Ishikawa (cell line): ENCODE data around the gene FRMD5.

ENCODE experiments used
- CEBPB ChIP-seq: IDR thresholded peaks from 2 replicates; pipeline ENCODE4 v1.6.1; 2012
- EGR1 ChIP-seq: IDR thresholded peaks from 2 replicates; pipeline ENCODE4 v1.6.1; 2012
- EP300 ChIP-seq: IDR thresholded peaks from 2 replicates; pipeline ENCODE4 v1.6.1; 2012; ENCODE audit warnings: borderline replicate concordance
- MAX ChIP-seq: IDR thresholded peaks from 2 replicates; pipeline ENCODE4 v1.6.1; 2012
- RAD21 ChIP-seq: IDR thresholded peaks from 2 replicates; pipeline ENCODE4 v1.6.1; 2012; ENCODE audit warnings: low read depth
- REST ChIP-seq: IDR thresholded peaks from 2 replicates; pipeline ENCODE4 v1.6.1; 2012; ENCODE audit warnings: low read depth, mild to moderate bottlenecking
- TAF1 ChIP-seq: IDR thresholded peaks from 2 replicates; pipeline ENCODE4 v1.6.1; 2012; ENCODE audit warnings: low read depth, mild to moderate bottlenecking
- TEAD4 ChIP-seq: IDR thresholded peaks from 2 replicates; pipeline ENCODE4 v1.6.1; 2012
- YY1 ChIP-seq: IDR thresholded peaks from 2 replicates; pipeline ENCODE4 v1.6.1; 2012; ENCODE audit warnings: low read depth

DNA sequence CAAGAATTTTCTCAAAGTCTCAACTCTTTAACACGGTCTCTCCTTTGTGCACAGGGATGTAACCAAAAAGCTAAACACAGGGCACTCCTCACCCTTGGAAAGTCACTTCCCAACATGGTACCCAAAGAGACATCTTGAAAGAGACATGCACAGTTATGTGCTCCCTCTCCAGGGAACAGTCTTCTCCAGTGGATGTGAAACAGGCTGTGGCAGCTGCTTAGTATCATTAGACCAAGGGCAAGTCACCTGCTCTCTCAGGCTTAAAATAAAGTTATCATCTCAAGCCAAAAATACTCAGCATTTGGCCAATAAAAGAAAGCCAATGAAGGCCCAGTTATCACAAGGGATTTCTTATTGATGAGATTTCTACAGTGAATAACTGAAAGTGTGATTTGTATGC lies 239.9 kb downstream of the FRMD5 start:
- TF ChIP-seq RAD21 (no peak), TEAD4 (no peak), TAF1 (no peak), EGR1 (no peak), YY1 (no peak), EP300 (no peak), MAX (no peak), REST (no peak), CEBPB (no peak)
